Measurements from ENCODE around the gene TMCC3. TPM values are rescaled to one million over a fixed set of nuclear protein-coding genes. Genes with fewer than 3 reads are reported as not detected.

TMCC3 gene
- total RNA-seq, 1 donor from 2014 or later = 11.5 TPM

DNA sequence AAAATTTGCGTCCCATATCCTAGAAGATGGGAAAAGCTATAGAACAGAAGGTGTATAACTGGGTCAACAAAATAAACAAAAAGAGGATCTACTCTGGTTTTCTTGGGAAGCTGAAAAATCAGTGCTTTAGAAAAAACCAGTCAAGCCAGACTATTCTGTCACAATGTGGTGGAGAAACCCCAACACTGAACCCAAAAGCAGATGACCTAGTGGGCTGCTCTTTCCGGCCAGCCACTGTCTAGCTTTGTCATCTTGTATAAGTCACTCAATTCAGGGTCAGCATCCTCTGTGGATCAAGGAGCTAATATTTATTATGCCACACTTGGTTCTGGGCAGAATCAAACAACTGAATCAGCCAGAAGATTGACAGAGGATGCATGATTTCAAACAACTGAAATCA lies 26.6 kb upstream of the TMCC3 start:
- TF ChIP-seq CTCF (IDR thresholded peaks at IDR 0.05; ENCODE audit: unreplicated experiment) = no peak
- Mint-ChIP-seq H3K27me3 (ENCODE audit: low read depth) (no peaks in the 10 kb centered on the region), H3K36me3 (no peaks in the 10 kb centered on the region), H3K27ac (peak overlapping the region; percentile 37), H3K4me3 (no peak overlapping the region), H3K4me1 (peaks cover 40% of the 10 kb centered on the region), H3K9me3 (peaks cover 3% of the 10 kb centered on the region)
- no peak for DNase-seq (ENCODE audit: low spot score in 2 of 2, unreplicated experiment in 2 of 2)

GRCh38 chr12:94676031-94676641 lies 25.8 kb upstream of the TMCC3 start:
- Mint-ChIP-seq H3K27me3 (ENCODE audit: low read depth) (no peaks in the 10 kb centered on the region), H3K27ac (no peak overlapping the region), H3K4me1 (peaks cover 45% of the 10 kb centered on the region), H3K4me3 (no peak overlapping the region), H3K36me3 (no peaks in the 10 kb centered on the region), H3K9me3 (peaks cover 6% of the 10 kb centered on the region)
- no peak for DNase-seq (ENCODE audit: low spot score in 2 of 2, unreplicated experiment in 2 of 2)
- TF ChIP-seq CTCF (IDR thresholded peaks at IDR 0.05; ENCODE audit: unreplicated experiment) = no peak

GRCh38 chr12:94674835-94675234 lies 24.5 kb upstream of the TMCC3 start:
- peaks cover 48% of the 10 kb centered on the region for H3K4me1 Mint-ChIP-seq
- H3K4me3 Mint-ChIP-seq = no peak overlapping the region
- peaks cover 6% of the 10 kb centered on the region for H3K9me3 Mint-ChIP-seq
- H3K27ac Mint-ChIP-seq = peak overlapping the region; percentile 14
- no peaks in the 10 kb centered on the region for H3K36me3 Mint-ChIP-seq
- H3K27me3 Mint-ChIP-seq (ENCODE audit: low read depth) = no peaks in the 10 kb centered on the region
- DNase-seq (ENCODE audit: low spot score in 2 of 2, unreplicated experiment in 2 of 2) = no peak
- no peak for TF ChIP-seq CTCF (IDR thresholded peaks at IDR 0.05; ENCODE audit: unreplicated experiment)

GRCh38 chr12:94674051-94674451 lies 23.7 kb upstream of the TMCC3 start:
- H3K27me3 Mint-ChIP-seq (ENCODE audit: low read depth) = no peaks in the 10 kb centered on the region
- H3K4me3 Mint-ChIP-seq = no peak overlapping the region
- H3K4me1 Mint-ChIP-seq = peaks cover 45% of the 10 kb centered on the region
- no peak for TF ChIP-seq CTCF (IDR thresholded peaks at IDR 0.05; ENCODE audit: unreplicated experiment)
- H3K36me3 Mint-ChIP-seq = no peaks in the 10 kb centered on the region
- no peak overlapping the region for H3K27ac Mint-ChIP-seq
- peaks cover 6% of the 10 kb centered on the region for H3K9me3 Mint-ChIP-seq
- no peak for DNase-seq (ENCODE audit: low spot score in 2 of 2, unreplicated experiment in 2 of 2)

DNA sequence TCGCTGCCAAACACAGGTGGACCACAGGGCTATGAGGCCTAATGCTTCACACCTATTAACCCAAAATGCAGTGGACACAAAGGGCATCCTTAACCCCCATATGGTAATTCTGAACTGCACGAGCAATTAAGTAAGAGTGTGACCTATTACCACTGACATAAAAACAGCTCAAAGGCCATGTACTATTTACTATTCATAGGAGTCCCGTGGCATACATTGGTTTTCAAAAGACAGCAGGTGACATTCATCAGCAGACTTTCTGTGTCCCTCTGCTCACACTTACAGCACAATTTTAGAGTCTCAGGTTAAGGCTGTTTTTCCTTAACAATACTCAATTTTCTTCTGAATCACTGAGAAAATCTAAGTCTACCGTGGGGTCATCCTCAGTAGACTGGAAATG lies 23.1 kb upstream of the TMCC3 start:
- no peak for TF ChIP-seq CTCF (IDR thresholded peaks at IDR 0.05; ENCODE audit: unreplicated experiment)
- H3K9me3 Mint-ChIP-seq = peaks cover 6% of the 10 kb centered on the region
- no peak overlapping the region for H3K4me3 Mint-ChIP-seq
- H3K27ac Mint-ChIP-seq = no peak overlapping the region
- H3K4me1 Mint-ChIP-seq = peaks cover 42% of the 10 kb centered on the region
- H3K36me3 Mint-ChIP-seq = no peaks in the 10 kb centered on the region
- H3K27me3 Mint-ChIP-seq (ENCODE audit: low read depth) = no peaks in the 10 kb centered on the region
- no peak for DNase-seq (ENCODE audit: low spot score in 2 of 2, unreplicated experiment in 2 of 2)

DNA sequence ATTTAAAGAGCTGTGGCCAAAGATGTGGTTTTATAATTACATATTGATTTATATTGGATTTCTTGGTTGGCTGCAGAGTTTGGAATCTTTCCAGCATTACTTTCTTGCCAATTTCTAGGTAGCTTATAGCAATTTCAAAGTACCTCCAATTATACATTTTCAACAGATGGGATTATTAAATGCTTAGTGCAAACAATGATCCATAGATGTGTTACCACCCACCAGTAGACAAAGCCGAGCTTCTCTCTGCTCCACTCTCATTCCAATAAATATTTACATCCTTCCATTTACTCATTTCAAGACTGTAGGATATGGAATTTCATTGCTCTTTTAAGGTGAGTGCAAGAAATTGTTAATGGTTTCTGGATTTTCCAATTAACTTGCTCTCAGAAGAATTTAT lies 21.6 kb upstream of the TMCC3 start:
- Mint-ChIP-seq H3K4me3 (no peak overlapping the region), H3K36me3 (no peaks in the 10 kb centered on the region), H3K27ac (no peak overlapping the region), H3K9me3 (peaks cover 6% of the 10 kb centered on the region), H3K4me1 (peaks cover 33% of the 10 kb centered on the region), H3K27me3 (ENCODE audit: low read depth) (no peaks in the 10 kb centered on the region)
- no peak for TF ChIP-seq CTCF (IDR thresholded peaks at IDR 0.05; ENCODE audit: unreplicated experiment)
- no peak for DNase-seq (ENCODE audit: low spot score in 2 of 2, unreplicated experiment in 2 of 2)

Data from mesothelial cell of epicardium (in vitro differentiated cells).